HepG2 (cell line): ENCODE results near the gene DAZAP1. TPM values are rescaled to one million over a fixed set of nuclear protein-coding genes. Genes with fewer than 3 reads are reported as not detected.

Experiments
- FOXM1 ChIP-seq: sonication (generic); formaldehyde crosslinking; IDR thresholded peaks from 2 replicates; pipeline ENCODE4 v1.5.0; 2020; ENCODE audit warnings: missing genetic modification reagents
- GTF2F1 ChIP-seq: fragments of 150-350 bp; IDR thresholded peaks from 2 replicates; pipeline ENCODE4 v1.6.1; 2014; ENCODE audit warnings: low read length
- HDAC1 ChIP-seq: sonication (generic); formaldehyde crosslinking; IDR thresholded peaks from 2 replicates; pipeline ENCODE4 v1.5.1; 2020; ENCODE audit warnings: mild to moderate bottlenecking, missing genetic modification reagents
- KDM5B ChIP-seq: sonication (generic); formaldehyde crosslinking; IDR thresholded peaks from 2 replicates; pipeline ENCODE4 v1.4.0; 2020; ENCODE audit warnings: missing genetic modification reagents, mild to moderate bottlenecking, borderline replicate concordance
- MED8 ChIP-seq: sonication (generic); formaldehyde crosslinking; IDR thresholded peaks from 2 replicates; pipeline ENCODE4 v1.8.1; 2023; ENCODE audit warnings: mild to moderate bottlenecking, missing genetic modification reagents; ENCODE audit not compliant: insufficient replicate concordance
- RBM39 ChIP-seq: fragments of 200-400 bp; formaldehyde crosslinking; IDR thresholded peaks from one replicate; pipeline ENCODE4 v1.6.1; 2018; ENCODE audit warnings: antibody characterized with exemption, mild to moderate bottlenecking, low read depth, low read length; ENCODE audit not compliant: poor library complexity, severe bottlenecking
- SP2 ChIP-seq: sonication (generic); formaldehyde crosslinking; IDR thresholded peaks from 2 replicates; pipeline ENCODE4 v1.5.1; 2020; ENCODE audit warnings: mild to moderate bottlenecking, missing genetic modification reagents
- STAG1 ChIP-seq: sonication (generic); formaldehyde crosslinking; IDR thresholded peaks from 2 replicates; pipeline ENCODE4 v1.4.0; 2020; ENCODE audit warnings: missing genetic modification reagents
- TEAD3 ChIP-seq: optimal IDR thresholded peaks from 2 replicates; pipeline ENCODE3; 2016; ENCODE audit warnings: borderline replicate concordance
- ZFY ChIP-seq: sonication (generic); formaldehyde crosslinking; IDR thresholded peaks from 2 replicates; pipeline ENCODE4 v1.4.0; 2020; ENCODE audit warnings: missing genetic modification reagents
- ZMYM2 ChIP-seq: sonication (generic); formaldehyde crosslinking; IDR thresholded peaks from 2 replicates; pipeline ENCODE4 v1.8.0; 2022; ENCODE audit warnings: mild to moderate bottlenecking, missing genetic modification reagents
- ZNF253 ChIP-seq: sonication (generic); formaldehyde crosslinking; IDR thresholded peaks from 2 replicates; pipeline ENCODE4 v1.8.0; 2022; ENCODE audit warnings: mild to moderate bottlenecking, missing genetic modification reagents, borderline replicate concordance
- ZNF350 ChIP-seq: sonication (generic); formaldehyde crosslinking; IDR thresholded peaks from 2 replicates; pipeline ENCODE4 v1.4.0; 2020; ENCODE audit warnings: mild to moderate bottlenecking, low read depth, missing genetic modification reagents, borderline replicate concordance
- ZNF510 ChIP-seq: sonication (generic); formaldehyde crosslinking; IDR thresholded peaks from 2 replicates; pipeline ENCODE4 v1.4.0; 2020; ENCODE audit warnings: low read depth, mild to moderate bottlenecking, missing genetic modification reagents
- ZNF772 ChIP-seq: sonication (generic); formaldehyde crosslinking; IDR thresholded peaks from 2 replicates; pipeline ENCODE4 v1.5.0; 2020; ENCODE audit warnings: mild to moderate bottlenecking, missing genetic modification reagents
- ZNF781 ChIP-seq: sonication (generic); formaldehyde crosslinking; IDR thresholded peaks from 2 replicates; pipeline ENCODE4 v1.5.1; 2020; ENCODE audit warnings: borderline replicate concordance, mild to moderate bottlenecking, missing genetic modification reagents; ENCODE audit errors: not compliant biosample characterization
- ZNF841 ChIP-seq: sonication (generic); formaldehyde crosslinking; IDR thresholded peaks from 2 replicates; pipeline ENCODE4 v1.8.1; 2023; ENCODE audit warnings: missing genetic modification reagents, borderline replicate concordance
- polyA plus RNA-seq, 8 experiments: library from polyadenylated mRNA; depleted of rRNA in 3 of 8; stranded (reverse) in 7 of 8; unstranded in 1 of 8; fragments of >200 nt; fragmentation: Illumina TruSeq in 4 of 8; extraction: Trizol in 4 of 8; gene quantifications; 2 replicates each; pipeline versions ENCODE4 v1.2.1 to v1.2.3, GENCODE V29; 2011 to 2016; ENCODE audit warnings: low read depth in 4 of 8, missing spikeins in 1 of 8, mixed read lengths in 1 of 8; ENCODE audit not compliant: insufficient read depth in 1 of 8
- total RNA-seq, 5 experiments: library from RNA; depleted of rRNA; stranded (reverse); fragments of >200 nt; fragmentation: Illumina TruSeq; extraction: Trizol; gene quantifications; 2 replicates each; pipeline ENCODE4 v1.2.3, GENCODE V29; 2016; ENCODE audit warnings: low read depth in 1 of 5
- TF ChIP-seq, protein P1 (sequence below): sonication (generic); formaldehyde crosslinking; IDR thresholded peaks from 2 replicates; pipeline ENCODE4 v1.4.0; 2020; ENCODE audit warnings: mild to moderate bottlenecking, low read depth, missing genetic modification reagents
- TF ChIP-seq, protein P2 (sequence below): sonication (generic); formaldehyde crosslinking; IDR thresholded peaks from 2 replicates; pipeline ENCODE4 v1.5.0; 2020; ENCODE audit warnings: missing genetic modification reagents
- TF ChIP-seq, protein P3 (sequence below): sonication (generic); formaldehyde crosslinking; IDR thresholded peaks from 2 replicates; pipeline ENCODE4 v1.5.0; 2020; ENCODE audit warnings: mild to moderate bottlenecking, missing genetic modification reagents, borderline replicate concordance
- TF ChIP-seq, protein P4 (sequence below): sonication (generic); formaldehyde crosslinking; IDR thresholded peaks from 2 replicates; pipeline ENCODE4 v1.4.0; 2020; ENCODE audit warnings: mild to moderate bottlenecking, missing genetic modification reagents

DAZAP1 gene
- total and polyA plus RNA-seq, 2 of the 13 experiments (the other 11 are each of a cell fraction or from before 2014, with no cell fraction given) = 63.3 to 79.2 TPM

DNA sequence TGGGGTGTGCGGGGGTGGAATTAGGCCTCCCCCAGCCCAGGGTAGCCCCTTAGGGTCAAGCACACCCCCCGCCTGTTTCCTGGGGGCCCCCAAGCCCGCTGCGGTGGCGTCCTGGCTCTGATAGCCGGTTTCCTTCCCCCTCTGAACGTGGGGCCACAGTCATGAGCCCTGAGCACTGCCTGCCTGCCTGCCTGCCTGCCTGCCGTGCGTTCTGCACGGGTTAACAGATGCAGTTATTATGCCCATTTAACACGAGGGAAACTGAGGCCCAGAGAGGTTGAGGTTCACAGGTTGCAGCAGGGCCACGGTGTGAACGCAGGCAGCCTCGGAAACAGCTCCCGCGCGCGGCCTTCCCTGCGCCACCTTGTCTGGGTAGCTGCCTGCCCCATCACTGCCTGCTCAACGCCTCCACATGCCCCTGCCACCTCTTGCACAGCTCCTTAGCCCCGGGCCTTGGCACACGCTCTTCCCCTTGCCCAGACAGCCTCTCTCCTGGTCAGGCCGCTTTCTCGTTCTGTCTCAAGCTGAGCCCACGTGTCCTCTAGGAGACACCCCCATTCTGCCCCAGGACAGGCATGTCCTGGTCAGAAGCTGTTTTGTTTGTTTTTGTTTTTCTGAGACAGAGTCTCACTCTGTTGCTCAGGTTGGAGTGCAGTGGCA lies 4.8 kb upstream of the DAZAP1 start (continued):
- TF ChIP-seq, protein P1, sequence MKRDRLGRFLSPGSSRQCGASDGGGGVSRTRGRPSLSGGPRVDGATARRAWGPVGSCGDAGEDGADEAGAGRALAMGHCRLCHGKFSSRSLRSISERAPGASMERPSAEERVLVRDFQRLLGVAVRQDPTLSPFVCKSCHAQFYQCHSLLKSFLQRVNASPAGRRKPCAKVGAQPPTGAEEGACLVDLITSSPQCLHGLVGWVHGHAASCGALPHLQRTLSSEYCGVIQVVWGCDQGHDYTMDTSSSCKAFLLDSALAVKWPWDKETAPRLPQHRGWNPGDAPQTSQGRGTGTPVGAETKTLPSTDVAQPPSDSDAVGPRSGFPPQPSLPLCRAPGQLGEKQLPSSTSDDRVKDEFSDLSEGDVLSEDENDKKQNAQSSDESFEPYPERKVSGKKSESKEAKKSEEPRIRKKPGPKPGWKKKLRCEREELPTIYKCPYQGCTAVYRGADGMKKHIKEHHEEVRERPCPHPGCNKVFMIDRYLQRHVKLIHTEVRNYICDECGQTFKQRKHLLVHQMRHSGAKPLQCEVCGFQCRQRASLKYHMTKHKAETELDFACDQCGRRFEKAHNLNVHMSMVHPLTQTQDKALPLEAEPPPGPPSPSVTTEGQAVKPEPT (CRISPR knock-in tag) = no peak; the same call in 1 of the 2 replicates
- no peak for TF ChIP-seq MED8 (CRISPR knock-in tag)
- peak; percentile 20 for TF ChIP-seq TEAD3 (CRISPR knock-in tag)
- TF ChIP-seq ZMYM2 = no peak
- TF ChIP-seq, protein P2, sequence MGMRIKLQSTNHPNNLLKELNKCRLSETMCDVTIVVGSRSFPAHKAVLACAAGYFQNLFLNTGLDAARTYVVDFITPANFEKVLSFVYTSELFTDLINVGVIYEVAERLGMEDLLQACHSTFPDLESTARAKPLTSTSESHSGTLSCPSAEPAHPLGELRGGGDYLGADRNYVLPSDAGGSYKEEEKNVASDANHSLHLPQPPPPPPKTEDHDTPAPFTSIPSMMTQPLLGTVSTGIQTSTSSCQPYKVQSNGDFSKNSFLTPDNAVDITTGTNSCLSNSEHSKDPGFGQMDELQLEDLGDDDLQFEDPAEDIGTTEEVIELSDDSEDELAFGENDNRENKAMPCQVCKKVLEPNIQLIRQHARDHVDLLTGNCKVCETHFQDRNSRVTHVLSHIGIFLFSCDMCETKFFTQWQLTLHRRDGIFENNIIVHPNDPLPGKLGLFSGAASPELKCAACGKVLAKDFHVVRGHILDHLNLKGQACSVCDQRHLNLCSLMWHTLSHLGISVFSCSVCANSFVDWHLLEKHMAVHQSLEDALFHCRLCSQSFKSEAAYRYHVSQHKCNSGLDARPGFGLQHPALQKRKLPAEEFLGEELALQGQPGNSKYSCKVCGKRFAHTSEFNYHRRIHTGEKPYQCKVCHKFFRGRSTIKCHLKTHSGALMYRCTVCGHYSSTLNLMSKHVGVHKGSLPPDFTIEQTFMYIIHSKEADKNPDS (CRISPR knock-in tag) = no peak
- no peak for TF ChIP-seq STAG1
- no peak for TF ChIP-seq ZNF510 (CRISPR knock-in tag)
- TF ChIP-seq ZFY = peak; percentile 20; the same call in 1 of the 2 replicates
- peak; percentile 50 for TF ChIP-seq RBM39
- no peak for TF ChIP-seq GTF2F1
- no peak for TF ChIP-seq ZNF772 (CRISPR knock-in tag)
- TF ChIP-seq ZNF350 (CRISPR knock-in tag) = peak; percentile 17; the same call in 1 of the 2 replicates
- peak; percentile 33; the same call in 1 of the 2 replicates for TF ChIP-seq HDAC1 (CRISPR knock-in tag)
- TF ChIP-seq, protein P3, sequence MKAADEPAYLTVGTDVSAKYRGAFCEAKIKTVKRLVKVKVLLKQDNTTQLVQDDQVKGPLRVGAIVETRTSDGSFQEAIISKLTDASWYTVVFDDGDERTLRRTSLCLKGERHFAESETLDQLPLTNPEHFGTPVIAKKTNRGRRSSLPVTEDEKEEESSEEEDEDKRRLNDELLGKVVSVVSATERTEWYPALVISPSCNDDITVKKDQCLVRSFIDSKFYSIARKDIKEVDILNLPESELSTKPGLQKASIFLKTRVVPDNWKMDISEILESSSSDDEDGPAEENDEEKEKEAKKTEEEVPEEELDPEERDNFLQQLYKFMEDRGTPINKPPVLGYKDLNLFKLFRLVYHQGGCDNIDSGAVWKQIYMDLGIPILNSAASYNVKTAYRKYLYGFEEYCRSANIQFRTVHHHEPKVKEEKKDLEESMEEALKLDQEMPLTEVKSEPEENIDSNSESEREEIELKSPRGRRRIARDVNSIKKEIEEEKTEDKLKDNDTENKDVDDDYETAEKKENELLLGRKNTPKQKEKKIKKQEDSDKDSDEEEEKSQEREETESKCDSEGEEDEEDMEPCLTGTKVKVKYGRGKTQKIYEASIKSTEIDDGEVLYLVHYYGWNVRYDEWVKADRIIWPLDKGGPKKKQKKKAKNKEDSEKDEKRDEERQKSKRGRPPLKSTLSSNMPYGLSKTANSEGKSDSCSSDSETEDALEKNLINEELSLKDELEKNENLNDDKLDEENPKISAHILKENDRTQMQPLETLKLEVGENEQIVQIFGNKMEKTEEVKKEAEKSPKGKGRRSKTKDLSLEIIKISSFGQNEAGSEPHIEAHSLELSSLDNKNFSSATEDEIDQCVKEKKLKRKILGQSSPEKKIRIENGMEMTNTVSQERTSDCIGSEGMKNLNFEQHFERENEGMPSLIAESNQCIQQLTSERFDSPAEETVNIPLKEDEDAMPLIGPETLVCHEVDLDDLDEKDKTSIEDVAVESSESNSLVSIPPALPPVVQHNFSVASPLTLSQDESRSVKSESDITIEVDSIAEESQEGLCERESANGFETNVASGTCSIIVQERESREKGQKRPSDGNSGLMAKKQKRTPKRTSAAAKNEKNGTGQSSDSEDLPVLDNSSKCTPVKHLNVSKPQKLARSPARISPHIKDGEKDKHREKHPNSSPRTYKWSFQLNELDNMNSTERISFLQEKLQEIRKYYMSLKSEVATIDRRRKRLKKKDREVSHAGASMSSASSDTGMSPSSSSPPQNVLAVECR (CRISPR knock-in tag) = peak; percentile 20; the same call in 1 of the 2 replicates
- TF ChIP-seq KDM5B (CRISPR knock-in tag) = no peak; the same call in 1 of the 2 replicates
- TF ChIP-seq ZNF781 (CRISPR knock-in tag) = peak; percentile 39
- peak; percentile 39; the same call in 1 of the 2 replicates for TF ChIP-seq ZNF253 (CRISPR knock-in tag)
- TF ChIP-seq FOXM1 = no peak
- no peak for TF ChIP-seq SP2
- TF ChIP-seq, protein P4, sequence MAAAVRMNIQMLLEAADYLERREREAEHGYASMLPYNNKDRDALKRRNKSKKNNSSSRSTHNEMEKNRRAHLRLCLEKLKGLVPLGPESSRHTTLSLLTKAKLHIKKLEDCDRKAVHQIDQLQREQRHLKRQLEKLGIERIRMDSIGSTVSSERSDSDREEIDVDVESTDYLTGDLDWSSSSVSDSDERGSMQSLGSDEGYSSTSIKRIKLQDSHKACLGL (CRISPR knock-in tag) = peak; percentile 23; the same call in 1 of the 2 replicates
- no peak for TF ChIP-seq ZNF841 (CRISPR knock-in tag)
